CD4-positive, CD25-positive, alpha-beta regulatory T cell (primary cell): Measurements from ENCODE around the gene POLR2H. TPM values are rescaled to one million over a fixed set of nuclear protein-coding genes. Genes with fewer than 3 reads are reported as not detected.

Experiments
- ATAC-seq, 2 donors: fragments of 150-1000 bp; cut with Tn5 transposase; one replicate each; pipeline ENCODE4 v1.10.0; 2021; ENCODE audit warnings: low read depth in 2 of 2, moderate number of reproducible peaks in 2 of 2, moderate library complexity in 1 of 2
- DNase-seq, 3 donors: peaks; one replicate each; pipeline versions ENCODE4 v3.0.0 to v3.0.0-alpha.2; 2012 to 2022; ENCODE audit warnings: mixed read lengths in 1 of 3
- H3K27ac ChIP-seq: one replicate; pipeline ENCODE4 v1.7.0; 2013; ENCODE audit warnings: mild to moderate bottlenecking, low read length; ENCODE audit not compliant: insufficient read depth, poor library complexity, severe bottlenecking
- H3K27me3 ChIP-seq: one replicate; pipeline ENCODE4 v1.7.0; 2013; ENCODE audit warnings: low read length; ENCODE audit not compliant: control insufficient read depth, insufficient read depth
- H3K36me3 ChIP-seq: one replicate; pipeline ENCODE4 v1.7.0; 2013; ENCODE audit warnings: mild to moderate bottlenecking, low read length, moderate library complexity; ENCODE audit not compliant: control insufficient read depth, insufficient read depth
- H3K4me1 ChIP-seq: 2 replicates; pipeline ENCODE4 v1.7.0; 2013; ENCODE audit warnings: mild to moderate bottlenecking, low read length; ENCODE audit not compliant: insufficient read depth, control insufficient read depth, poor library complexity, severe bottlenecking
- H3K4me3 ChIP-seq: one replicate; pipeline ENCODE4 v1.7.0; 2013; ENCODE audit warnings: low read depth, mild to moderate bottlenecking, low read length, moderate library complexity
- H3K9me3 ChIP-seq, 2 experiments: 1 replicate in 1 of 2; 2 replicates in 1 of 2; pipeline ENCODE4 v1.7.0; 2013; ENCODE audit warnings: low read length in 2 of 2, mild to moderate bottlenecking in 1 of 2, moderate library complexity in 1 of 2; ENCODE audit not compliant: control insufficient read depth in 2 of 2
- H3K27ac Mint-ChIP-seq, 3 donors: one replicate each; pipeline ENCODE4 v1.8.0; 2020 to 2022; ENCODE audit warnings: mild to moderate bottlenecking in 3 of 3, mixed read lengths in 3 of 3, moderate library complexity in 2 of 3
- H3K27me3 Mint-ChIP-seq: one replicate; pipeline ENCODE4 v1.8.0; 2022; ENCODE audit warnings: mild to moderate bottlenecking, mixed read lengths
- H3K36me3 Mint-ChIP-seq: one replicate; pipeline ENCODE4 v1.8.0; 2020; ENCODE audit warnings: mixed read lengths
- H3K4me1 Mint-ChIP-seq, 4 donors: one replicate each; pipeline ENCODE4 v1.8.0; 2020 to 2022; ENCODE audit warnings: mixed read lengths in 4 of 4, mild to moderate bottlenecking in 1 of 4
- H3K4me3 Mint-ChIP-seq, 4 donors: one replicate each; pipeline ENCODE4 v1.8.0; 2020 to 2022; ENCODE audit warnings: mild to moderate bottlenecking in 4 of 4, mixed read lengths in 4 of 4, moderate library complexity in 3 of 4
- H3K9me3 Mint-ChIP-seq, 7 donors: one replicate each; pipeline ENCODE4 v1.8.0; 2020 to 2022; ENCODE audit warnings: mixed read lengths in 7 of 7, mild to moderate bottlenecking in 3 of 7, moderate library complexity in 2 of 7
- polyA plus RNA-seq, 4 donors: library from polyadenylated mRNA; unstranded; fragments of 300-500 nt; fragmentation: Illumina TruSeq; gene quantifications; one replicate each; pipeline ENCODE4 v1.2.3, GENCODE V29; 2021
- total RNA-seq: library from RNA; stranded (reverse); gene quantifications from one replicate; pipeline ENCODE4 v1.2.3, GENCODE V29; 2022

The POLR2H gene
- total and polyA plus RNA-seq, 5 donors from 2014 or later, result 39.4 to 64.9 (median 59.3) TPM

GRCh38 chr3:184371570-184372018, 10.1 kb downstream of the POLR2H start:
- no peaks in the 10 kb centered on the region for H3K4me1 ChIP-seq
- Mint-ChIP-seq H3K36me3 (peaks cover 22% of the 10 kb centered on the region), H3K27me3 (peaks cover 13% of the 10 kb centered on the region), H3K27ac (peak overlapping the region in 2 of 3 donors; percentile 70 to 80), H3K4me1 (peaks cover 4 to 14% (median 11%) of the 10 kb centered on the region in 4 donors), H3K4me3 (peak overlapping the region in 1 of 4 donors; percentile 13), H3K9me3 (no peaks in the 10 kb centered on the region)
- H3K9me3 ChIP-seq, result no peaks in the 10 kb centered on the region
- DNase-seq (peak; percentile 19 to 81 (median 58)), ATAC-seq (peak; percentile 91 to 94)
- peaks cover 21% of the 10 kb centered on the region for H3K36me3 ChIP-seq
- no peak overlapping the region for H3K27ac ChIP-seq
- H3K4me3 ChIP-seq, result no peak overlapping the region
- peaks cover 2% of the 10 kb centered on the region for H3K27me3 ChIP-seq

GRCh38 chr3:184372296-184372821, 10.8 kb downstream of the POLR2H start:
- H3K27ac Mint-ChIP-seq, result peak overlapping the region in 1 of 3 donors; percentile 80
- H3K4me1 Mint-ChIP-seq, result peaks cover 4 to 9% (median 6%) of the 10 kb centered on the region in 4 donors

DNA sequence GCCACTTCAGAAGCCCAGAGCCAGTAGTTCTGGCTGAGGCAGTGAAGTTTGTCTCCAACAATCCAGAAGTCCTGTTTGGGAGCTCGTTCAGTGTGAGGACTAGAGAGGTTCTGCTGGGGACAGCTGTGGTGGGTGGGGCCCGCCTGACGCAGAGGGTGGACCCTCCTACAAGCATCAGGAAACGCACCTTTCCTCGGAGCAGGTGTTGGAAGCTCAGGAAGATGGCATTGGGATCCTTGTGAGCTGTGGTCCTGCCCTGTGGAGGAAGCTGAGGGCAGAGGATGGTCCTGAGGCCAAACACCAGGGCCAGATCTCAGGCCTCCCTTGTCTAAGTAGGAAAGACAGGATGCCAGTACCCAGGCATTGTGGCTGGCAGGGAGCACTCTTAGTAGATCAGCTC, 11.4 kb downstream of the POLR2H start:
- peaks cover 8% of the 10 kb centered on the region for H3K27me3 ChIP-seq
- no peak overlapping the region for H3K27ac ChIP-seq
- DNase-seq (no peak), ATAC-seq (no peak)
- no peaks in the 10 kb centered on the region for H3K4me1 ChIP-seq
- Mint-ChIP-seq H3K9me3 (peaks cover 0 to 2% (median 0%) of the 10 kb centered on the region in 7 donors), H3K27ac (no peak overlapping the region), H3K36me3 (peaks cover 13% of the 10 kb centered on the region), H3K4me3 (no peak overlapping the region), H3K27me3 (peaks cover 26% of the 10 kb centered on the region), H3K4me1 (peaks cover 1 to 9% (median 5%) of the 10 kb centered on the region in 4 donors)
- H3K9me3 ChIP-seq, result no peaks in the 10 kb centered on the region
- peaks cover 14% of the 10 kb centered on the region for H3K36me3 ChIP-seq
- H3K4me3 ChIP-seq, result no peak overlapping the region

More at GRCh38 chr3:184372296-184372821, 10.8 kb downstream of the POLR2H start:
- Histone ChIP-seq H3K4me3 (no peak overlapping the region), H3K36me3 (peaks cover 17% of the 10 kb centered on the region), H3K27ac (no peak overlapping the region), H3K9me3 (no peaks in the 10 kb centered on the region), H3K4me1 (no peaks in the 10 kb centered on the region), H3K27me3 (peaks cover 5% of the 10 kb centered on the region)
- DNase-seq (no peak), ATAC-seq (no peak)
- Mint-ChIP-seq H3K9me3 (peaks cover 0 to 2% (median 0%) of the 10 kb centered on the region in 7 donors), H3K4me3 (peak overlapping the region in 1 of 4 donors; percentile 8), H3K27me3 (peaks cover 20% of the 10 kb centered on the region), H3K36me3 (peaks cover 17% of the 10 kb centered on the region)

GRCh38 chr3:184373422-184373821, 11.9 kb downstream of the POLR2H start:
- Histone ChIP-seq H3K9me3 (no peaks in the 10 kb centered on the region), H3K36me3 (peaks cover 8% of the 10 kb centered on the region), H3K27me3 (peaks cover 10% of the 10 kb centered on the region), H3K4me1 (no peaks in the 10 kb centered on the region), H3K4me3 (no peak overlapping the region), H3K27ac (no peak overlapping the region)
- DNase-seq (no peak), ATAC-seq (no peak)
- peaks cover 0 to 9% (median 5%) of the 10 kb centered on the region in 4 donors for H3K4me1 Mint-ChIP-seq
- peaks cover 31% of the 10 kb centered on the region for H3K27me3 Mint-ChIP-seq
- H3K36me3 Mint-ChIP-seq, result peaks cover 11% of the 10 kb centered on the region
- peaks cover 0 to 2% (median 0%) of the 10 kb centered on the region in 7 donors for H3K9me3 Mint-ChIP-seq
- no peak overlapping the region for H3K27ac Mint-ChIP-seq
- H3K4me3 Mint-ChIP-seq, result no peak overlapping the region

GRCh38 chr3:184375747-184376461, 14.4 kb downstream of the POLR2H start:
- Histone ChIP-seq H3K9me3 (no peaks in the 10 kb centered on the region), H3K36me3 (no peaks in the 10 kb centered on the region), H3K4me1 (peaks cover 5% of the 10 kb centered on the region), H3K27ac (no peak overlapping the region), H3K4me3 (no peak overlapping the region), H3K27me3 (peaks cover 22% of the 10 kb centered on the region)
- Mint-ChIP-seq H3K36me3 (no peaks in the 10 kb centered on the region), H3K9me3 (peaks cover 0 to 3% (median 0%) of the 10 kb centered on the region in 7 donors), H3K4me1 (peaks cover 0 to 16% (median 4%) of the 10 kb centered on the region in 4 donors), H3K4me3 (no peak overlapping the region), H3K27ac (peak overlapping the region in 1 of 3 donors; percentile 11), H3K27me3 (peaks cover 45% of the 10 kb centered on the region)
- DNase-seq (no peak), ATAC-seq (no peak)

- Mint-ChIP-seq H3K4me3 (no peak overlapping the region), H3K36me3 (no peaks in the 10 kb centered on the region), H3K27me3 (peaks cover 57% of the 10 kb centered on the region), H3K27ac (no peak overlapping the region), H3K9me3 (peaks cover 0 to 3% (median 0%) of the 10 kb centered on the region in 7 donors), H3K4me1 (peaks cover 0 to 16% (median 3%) of the 10 kb centered on the region in 4 donors)
- no peak for DNase-seq
- H3K4me1 ChIP-seq, result peaks cover 12% of the 10 kb centered on the region
- no peak overlapping the region for H3K4me3 ChIP-seq
- ATAC-seq, result no peak
- no peaks in the 10 kb centered on the region for H3K36me3 ChIP-seq
- H3K27me3 ChIP-seq, result peaks cover 23% of the 10 kb centered on the region
- H3K9me3 ChIP-seq, result no peaks in the 10 kb centered on the region
- no peak overlapping the region for H3K27ac ChIP-seq
Observed at GRCh38 chr3:184377374-184377773, 15.9 kb downstream of the POLR2H start.

DNA sequence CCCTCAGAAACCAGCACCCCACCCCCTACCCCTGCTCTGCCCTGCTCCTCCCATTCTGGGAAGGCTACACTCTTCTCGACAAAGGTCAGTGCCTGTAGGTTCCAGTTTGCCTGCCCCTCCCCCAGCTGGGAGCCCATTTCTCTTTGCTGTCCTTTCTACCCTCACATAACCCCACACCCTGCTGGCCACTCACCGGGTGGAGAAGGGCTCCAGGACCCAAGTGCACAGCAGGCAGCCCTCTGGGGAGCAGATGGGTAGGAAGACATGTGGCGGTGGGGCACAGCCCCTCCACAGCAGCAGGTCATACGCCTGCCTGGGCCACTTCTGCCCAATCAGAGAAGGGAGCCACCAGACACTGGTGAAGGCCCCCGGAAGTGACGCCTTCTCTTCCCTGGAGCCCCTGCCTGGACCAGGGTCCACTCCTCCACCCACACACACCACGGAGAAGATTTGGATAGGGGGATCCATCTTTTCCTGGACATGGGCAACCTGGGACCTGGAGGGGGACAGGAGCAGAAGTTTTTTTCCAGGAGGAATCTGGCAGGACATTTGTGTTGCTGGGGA, 16.5 kb downstream of the POLR2H start, which contains the start of gene THPO:
Gene THPO, minus strand, starts transcription at position 326 of the 564 bp plus-strand sequence. CDS start 1,948 bp downstream, outside the sequence.
- Histone ChIP-seq H3K9me3 (no peaks in the 10 kb centered on the region), H3K36me3 (no peaks in the 10 kb centered on the region), H3K4me3 (no peak within 1 kb of the TSS), H3K27ac (no peak within 1 kb of the TSS), H3K4me1 (peaks cover 12% of the 10 kb centered on the region), H3K27me3 (peaks cover 23% of the 10 kb centered on the region)
- Mint-ChIP-seq H3K27me3 (peaks cover 61% of the 10 kb centered on the region), H3K4me1 (peaks cover 0 to 16% (median 3%) of the 10 kb centered on the region in 4 donors), H3K9me3 (peaks cover 0 to 3% (median 0%) of the 10 kb centered on the region in 7 donors), H3K27ac (no peak within 1 kb of the TSS), H3K4me3 (peak within 1 kb of the TSS in 2 of 4 donors; percentile 13 to 80), H3K36me3 (no peaks in the 10 kb centered on the region)
- ATAC-seq, result no peak
- no peak for DNase-seq
